Measurements from ENCODE around the gene NDUFS6.

NDUFS6 gene

GRCh38 chr5:1771149-1772065 is 29.8 kb upstream of the NDUFS6 start:
- no peak overlapping the region for H3K27ac ChIP-seq
- DNase-seq: peak in 1 of 2 donors; percentile 56
- no peak for TF ChIP-seq CTCF (IDR thresholded peaks at IDR 0.05)
- H3K27me3 ChIP-seq: peaks cover 0 to 25% of the 10 kb centered on the region in 2 donors
- H3K4me1 ChIP-seq: no peaks in the 10 kb centered on the region
- H3K4me3 ChIP-seq: no peak overlapping the region
- H3K36me3 ChIP-seq: no peaks in the 10 kb centered on the region
- no peaks in the 10 kb centered on the region for H3K9me3 ChIP-seq
- intact Hi-C loops (cut with DNase I; ENCODE audit: low total_unique reads): no loop called here

GRCh38 chr5:1772634-1773033 is 28.6 kb upstream of the NDUFS6 start:
- no peak for TF ChIP-seq CTCF (IDR thresholded peaks at IDR 0.05)
- no peaks in the 10 kb centered on the region for H3K4me1 ChIP-seq
- H3K4me3 ChIP-seq: no peak overlapping the region
- H3K27me3 ChIP-seq: peaks cover 0 to 22% of the 10 kb centered on the region in 2 donors
- no peak for DNase-seq
- intact Hi-C loops (cut with DNase I; ENCODE audit: low total_unique reads): no loop called here
- no peak overlapping the region for H3K27ac ChIP-seq
- no peaks in the 10 kb centered on the region for H3K9me3 ChIP-seq
- no peaks in the 10 kb centered on the region for H3K36me3 ChIP-seq

- Histone ChIP-seq H3K27me3 (peaks cover 0 to 15% of the 10 kb centered on the region in 2 donors), H3K36me3 (no peaks in the 10 kb centered on the region), H3K4me3 (no peak overlapping the region), H3K27ac (no peak overlapping the region), H3K9me3 (no peaks in the 10 kb centered on the region), H3K4me1 (no peaks in the 10 kb centered on the region)
- TF ChIP-seq CTCF (IDR thresholded peaks at IDR 0.05): no peak
- intact Hi-C loops (cut with DNase I; ENCODE audit: low total_unique reads): no loop called here
- no peak for DNase-seq
Observed at GRCh38 chr5:1776831-1777230, 24.4 kb upstream of the NDUFS6 start.

GRCh38 chr5:1777281-1778137 is 23.7 kb upstream of the NDUFS6 start:
- Histone ChIP-seq H3K4me3 (no peak overlapping the region), H3K4me1 (no peaks in the 10 kb centered on the region), H3K36me3 (no peaks in the 10 kb centered on the region), H3K27me3 (peaks cover 0 to 15% of the 10 kb centered on the region in 2 donors), H3K27ac (no peak overlapping the region), H3K9me3 (no peaks in the 10 kb centered on the region)
- TF ChIP-seq CTCF (IDR thresholded peaks at IDR 0.05): no peak
- intact Hi-C loops (cut with DNase I; ENCODE audit: low total_unique reads): no loop called here
- peak in 1 of 2 donors; percentile 57 for DNase-seq

- DNase-seq: peak in 1 of 2 donors; percentile 57
- intact Hi-C loops (cut with DNase I; ENCODE audit: low total_unique reads): no loop called here
- H3K27me3 ChIP-seq: peaks cover 0 to 15% of the 10 kb centered on the region in 2 donors
- H3K36me3 ChIP-seq: no peaks in the 10 kb centered on the region
- no peak for TF ChIP-seq CTCF (IDR thresholded peaks at IDR 0.05)
- no peak overlapping the region for H3K27ac ChIP-seq
- H3K4me3 ChIP-seq: no peak overlapping the region
- no peaks in the 10 kb centered on the region for H3K9me3 ChIP-seq
- no peaks in the 10 kb centered on the region for H3K4me1 ChIP-seq
Observed at GRCh38 chr5:1778138-1779020, 22.8 kb upstream of the NDUFS6 start.
